Measurements from ENCODE around the gene LIMK1. TPM values are rescaled to one million over a fixed set of nuclear protein-coding genes. Genes with fewer than 3 reads are reported as not detected.

LIMK1 gene
- total RNA-seq, 1 experiment from 2014 or later, result 56.3 TPM

GRCh38 chr7:74069086-74069541, 14.5 kb upstream of the LIMK1 start:
- Histone ChIP-seq H3K9me3 (ENCODE audit: control insufficient read depth in 1 of 2, insufficient read depth in 1 of 2, low read depth in 1 of 2, low read length in 2 of 2) (no peaks in the 10 kb centered on the region), H3K9me2 (ENCODE audit: insufficient read depth) (no peaks in the 10 kb centered on the region), H4K20me1 (ENCODE audit: insufficient read depth) (no peaks in the 10 kb centered on the region), H3K9ac (ENCODE audit: low read length) (no peak overlapping the region), H3K4me3 (replicated peaks in 1 of 2; ENCODE audit: low read depth in 1 of 2, low read length in 2 of 2) (no peak overlapping the region), H3K27ac (ENCODE audit: low read depth, low read length) (no peak overlapping the region; the same call in 1 of the 2 replicates), H3K79me2 (ENCODE audit: insufficient read depth, low read length) (no peaks in the 10 kb centered on the region), H3K4me1 (ENCODE audit: control insufficient read depth in 1 of 2, insufficient read depth in 2 of 2, low read length in 2 of 2) (peaks cover 7 to 22% of the 10 kb centered on the region in 2 experiments), H3K27me3 (ENCODE audit: insufficient read depth, low read length) (no peaks in the 10 kb centered on the region), H3K36me3 (ENCODE audit: control insufficient read depth in 1 of 2, insufficient read depth in 2 of 2, low read length in 2 of 2) (no peaks in the 10 kb centered on the region), H2AFZ (ENCODE audit: low read depth, low read length, poor library complexity, severe bottlenecking) (no peak overlapping the region), H3K4me2 (ENCODE audit: low read length) (no peak overlapping the region)
- ChIA-PET RAD21 (ENCODE audit: low non-redundant PET in 1 of 2, low total read pairs in 2 of 2, uncharacterized antibody in 2 of 2, unreplicated experiment in 2 of 2) (no interaction called here), POLR2A (no interaction called here), CTCF (interaction anchor here (1.1 to 3.2 kb wide), 5 partner anchors 10 to 331 kb away, joined by 3 to 12 read pairs (median 6); no protein-coding TSS in a partner anchor)
- no peak for TF ChIP-seq MAX (IDR thresholded peaks at IDR 0.05)
- no peak for TF ChIP-seq CEBPB (IDR thresholded peaks at IDR 0.05; ENCODE audit: low read depth)
- TF ChIP-seq FOSL1 (IDR thresholded peaks at IDR 0.05; ENCODE audit: low read depth), result no peak
- no peak for TF ChIP-seq JUND (IDR thresholded peaks at IDR 0.05)
- no peak for TF ChIP-seq EGR1 (IDR thresholded peaks at IDR 0.05; ENCODE audit: low read depth)
- no peak for TF ChIP-seq CTCF (IDR thresholded peaks at IDR 0.05 in 2 of 3, conservative IDR thresholded peaks at IDR 0.05 in 1 of 3; ENCODE audit: borderline replicate concordance in 1 of 3, insufficient read depth in 1 of 3, low read depth in 2 of 3, low read length in 2 of 3)
- TF ChIP-seq SIN3A (IDR thresholded peaks at IDR 0.05; ENCODE audit: low read depth), result no peak
- TF ChIP-seq POLR2A (IDR thresholded peaks at IDR 0.05; ENCODE audit: borderline replicate concordance, extremely low read depth, insufficient read depth, insufficient read length), result no peak
- TF ChIP-seq CBX3 (IDR thresholded peaks at IDR 0.05; ENCODE audit: low read depth), result no peak
- no peak for TF ChIP-seq ELF1 (IDR thresholded peaks at IDR 0.05; ENCODE audit: borderline replicate concordance, low read depth)
- TF ChIP-seq SP1 (IDR thresholded peaks at IDR 0.05; ENCODE audit: low read depth), result no peak
- TF ChIP-seq REST (IDR thresholded peaks at IDR 0.05; ENCODE audit: low read depth), result no peak
- no peak for TF ChIP-seq RAD21 (IDR thresholded peaks at IDR 0.05; ENCODE audit: low read depth)
- TF ChIP-seq ZFX (IDR thresholded peaks at IDR 0.05), result no peak
- no peak for TF ChIP-seq EZH2 (IDR thresholded peaks at IDR 0.05)
- intact Hi-C loops (cut with micrococcal nuclease), result loop anchor here (2.0 to 5.0 kb wide), 3 partner anchors 114 to 333 kb away; no protein-coding TSS in a partner anchor
- DNase-seq (ENCODE audit: low read depth, low spot score), result no peak
- ATAC-seq, result no peak
- BruUV-seq (replicated peaks), result no TSS peak

All from HCT116 (cell line).